H1 (cell line): ENCODE data around the gene SV2B. TPM values are rescaled to one million over a fixed set of nuclear protein-coding genes. Genes with fewer than 3 reads are reported as not detected.

ENCODE experiments used
- BACH1 ChIP-seq: IDR thresholded peaks from 2 replicates; pipeline ENCODE4 v1.6.1; 2012; ENCODE audit warnings: low read length, improper control_type of control experiment
- HDAC6 ChIP-seq: IDR thresholded peaks from one replicate; pipeline ENCODE4 v1.7.1; 2012; ENCODE audit warnings: low read depth, mild to moderate bottlenecking, inconsistent platforms, low read length, moderate library complexity
- NRF1 ChIP-seq: IDR thresholded peaks from 2 replicates; pipeline ENCODE4 v1.6.1; 2011; ENCODE audit warnings: mild to moderate bottlenecking, low read depth, low read length, improper control_type of control experiment
- PHF8 ChIP-seq: fragments of 200-600 bp; sonication (generic); conservative IDR thresholded peaks from 2 replicates; pipeline ENCODE4 v1.7.1; 2012; ENCODE audit warnings: low read depth, mild to moderate bottlenecking, inconsistent platforms, low read length, moderate library complexity
- RFX5 ChIP-seq: IDR thresholded peaks from 2 replicates; pipeline ENCODE4 v1.6.1; 2011; ENCODE audit warnings: low read depth, low read length, improper control_type of control experiment, borderline replicate concordance
- TEAD4 ChIP-seq: IDR thresholded peaks from 2 replicates; pipeline ENCODE4 v1.6.1; 2012; ENCODE audit warnings: low read depth, low read length, inconsistent platforms, mixed read lengths
- polyA plus RNA-seq, 7 experiments: library from polyadenylated mRNA; depleted of rRNA in 3 of 7; stranded (reverse) in 5 of 7; unstranded in 2 of 7; fragments of >200 nt in 5 of 7; fragments of 200-250 nt in 2 of 7; gene quantifications; 1 replicate in 5 of 7; 2 replicates in 1 of 7; 4 replicates in 1 of 7; pipeline versions ENCODE4 v1.2.1 to v1.2.3, GENCODE V29; 2011 to 2013; ENCODE audit warnings: missing spikeins in 2 of 7, mixed read lengths in 2 of 7
- total RNA-seq: library from RNA; stranded (reverse); fragmentation: NEBNext Ultra II Directional; extraction: Animal tissue kit (Norgen Biotek cat#: 25700); gene quantifications from 2 replicates; pipeline ENCODE4 v1.2.1, GENCODE V29; 2021

SV2B gene
- total and polyA plus RNA-seq, 2 of the 8 experiments (the other 6 are each of a cell fraction or from before 2014, with no cell fraction given), result 0.09 to 0.20 TPM

- no peak for TF ChIP-seq RFX5
- TF ChIP-seq PHF8, result no peak
- no peak for TF ChIP-seq BACH1
- no peak for TF ChIP-seq TEAD4
- no peak for TF ChIP-seq HDAC6
- no peak for TF ChIP-seq NRF1
Observed at GRCh38 chr15:91294344-91294743, 194.3 kb downstream of the SV2B start (continued).
